HepG2 (cell line): ENCODE results near the gene HLF. TPM values are rescaled to one million over a fixed set of nuclear protein-coding genes. Genes with fewer than 3 reads are reported as not detected.

Experiments
- ATAC-seq: fragments of 200-7000 bp; cut with Tn5 transposase; 3 replicates; pipeline ENCODE4 v1.9.1; 2020; ENCODE audit warnings: mild to moderate bottlenecking, moderate library complexity
- BruUV-seq: library from RNA; stranded (reverse); fragments of 400-500 nt; replicated peaks from 2 replicates; lab custom pipeline; 2021; lab: Mats Ljungman, UMichigan
- CTCF ChIA-PET: fragments of 300-600 bp; formaldehyde crosslinking; extraction: SDS; loops from one replicate; lab custom pipeline; 2021; ENCODE audit warnings: low total read pairs, inconsistent platforms, low intra/inter-chr PET ratio; lab: Yijun Ruan, JAX
- POLR2A ChIA-PET: fragments of 350-600 bp; sonication (Branson Sonifier 250); formaldehyde crosslinking; loops from one replicate; lab custom pipeline; 2020; ENCODE audit warnings: antibody characterized with exemption, inconsistent platforms; lab: Yijun Ruan, JAX
- DNase-seq: peaks from one replicate; pipeline ENCODE4 v3.0.0-alpha.2; 2015; ENCODE audit warnings: low spot score
- FAIRE-seq: peaks from 3 replicates; lab custom pipeline; 2011; peaks lifted over from hg19 to GRCh38; lab: Jason Lieb, UNC
- H2AFZ ChIP-seq: one replicate; pipeline ENCODE4 v1.6.1; 2011; ENCODE audit warnings: low read length, inconsistent platforms
- H3K27ac ChIP-seq: fragments of 300-600 bp; 3 replicates; pipeline ENCODE4 v1.8.0; 2011; ENCODE audit warnings: mixed run types, mild to moderate bottlenecking, mixed read lengths, low read length, inconsistent platforms; ENCODE audit not compliant: insufficient read depth; ENCODE audit errors: extremely low read length
- H3K27me3 ChIP-seq, 2 experiments: fragments of 200-600 bp in 1 of 2; 2 replicates in 1 of 2; 3 replicates in 1 of 2; pipeline versions ENCODE4 v1.6.0 to v1.8.0; 2011; ENCODE audit warnings: low read length in 2 of 2, mild to moderate bottlenecking in 2 of 2, moderate library complexity in 2 of 2, inconsistent platforms in 1 of 2; ENCODE audit not compliant: insufficient read depth in 2 of 2, control insufficient read depth in 1 of 2
- H3K36me3 ChIP-seq, 2 experiments: fragments of 200-600 bp in 1 of 2; replicated peaks in 1 of 2; 2 replicates in 1 of 2; 3 replicates in 1 of 2; pipeline versions ENCODE4 v1.5.1 to v1.8.0; 2011; ENCODE audit warnings: low read length in 2 of 2, inconsistent platforms in 1 of 2; ENCODE audit not compliant: insufficient read depth in 2 of 2, control insufficient read depth in 1 of 2
- H3K4me1 ChIP-seq: 2 replicates; pipeline ENCODE4 v1.5.1; 2012; ENCODE audit warnings: low read length, inconsistent platforms; ENCODE audit not compliant: insufficient read depth
- H3K4me2 ChIP-seq: 2 replicates; pipeline ENCODE4 v1.6.0; 2011; ENCODE audit warnings: low read depth, low read length, inconsistent platforms
- H3K4me3 ChIP-seq, 3 experiments: fragments of 200-600 bp in 1 of 3; sonication (generic), shearing (Covaris generic) in 1 of 3; replicated peaks in 1 of 3; 2 replicates each; pipeline ENCODE4 v1.5.1; 2011 to 2016; ENCODE audit warnings: low read length in 3 of 3, inconsistent platforms in 2 of 3, low read depth in 2 of 3, mild to moderate bottlenecking in 2 of 3, control low read depth in 1 of 3, mixed read lengths in 1 of 3; ENCODE audit not compliant: insufficient read depth in 1 of 3
- H3K79me2 ChIP-seq: one replicate; pipeline ENCODE4 v1.6.1; 2011; ENCODE audit warnings: low read length, inconsistent platforms; ENCODE audit not compliant: insufficient read depth
- H3K9ac ChIP-seq: 2 replicates; pipeline ENCODE4 v1.6.0; 2011; ENCODE audit warnings: mild to moderate bottlenecking, low read depth, low read length, inconsistent platforms; ENCODE audit not compliant: insufficient read depth
- H3K9me3 ChIP-seq: 2 replicates; pipeline ENCODE4 v1.5.1; 2012; ENCODE audit warnings: mild to moderate bottlenecking, low read length
- H4K20me1 ChIP-seq: 2 replicates; pipeline ENCODE4 v1.6.0; 2011; ENCODE audit warnings: inconsistent platforms, mild to moderate bottlenecking, low read length, moderate library complexity; ENCODE audit not compliant: insufficient read depth
- AGO2 ChIP-seq: fragments of 200-400 bp; formaldehyde crosslinking; optimal IDR thresholded peaks from 2 replicates; pipeline ENCODE3; 2017; ENCODE audit warnings: mild to moderate bottlenecking, low read depth, low read length, moderate library complexity
- DNMT1 ChIP-seq: sonication (generic); formaldehyde crosslinking; IDR thresholded peaks from 2 replicates; pipeline ENCODE4 v1.5.1; 2020; ENCODE audit warnings: mild to moderate bottlenecking, missing genetic modification reagents
- FOXC1 ChIP-seq: sonication (generic); formaldehyde crosslinking; IDR thresholded peaks from 2 replicates; pipeline ENCODE4 v1.8.0; 2022; ENCODE audit warnings: mild to moderate bottlenecking, missing genetic modification reagents, borderline replicate concordance
- FOXK2 ChIP-seq: fragments of 450-650 bp; IDR thresholded peaks from 2 replicates; pipeline ENCODE4 v1.6.1; 2016
- MIER3 ChIP-seq: IDR thresholded peaks from 2 replicates; pipeline ENCODE4 v1.6.1; 2016; ENCODE audit warnings: missing compliant biosample characterization, borderline replicate concordance
- RAD51 ChIP-seq: fragments of 450-650 bp; IDR thresholded peaks from 2 replicates; pipeline ENCODE4 v1.6.1; 2016; ENCODE audit warnings: borderline replicate concordance
- RBFOX2 ChIP-seq: fragments of 200-400 bp; formaldehyde crosslinking; IDR thresholded peaks from 2 replicates; pipeline ENCODE4 v1.6.1; 2017; ENCODE audit warnings: low read depth, mild to moderate bottlenecking, low read length
- REL ChIP-seq: sonication (generic); formaldehyde crosslinking; conservative IDR thresholded peaks from 2 replicates; pipeline ENCODE4 v1.8.0; 2022; ENCODE audit warnings: mild to moderate bottlenecking, missing genetic modification reagents, moderate library complexity
- RXRA ChIP-seq: sonication (generic); formaldehyde crosslinking; IDR thresholded peaks from 2 replicates; pipeline ENCODE4 v1.5.1; 2020; ENCODE audit warnings: missing genetic modification reagents
- RXRB ChIP-seq: IDR thresholded peaks from 2 replicates; pipeline ENCODE4 v1.6.1; 2016; ENCODE audit warnings: borderline replicate concordance, missing genetic modification reagents, missing compliant biosample characterization
- TOE1 ChIP-seq: sonication (generic); formaldehyde crosslinking; IDR thresholded peaks from 2 replicates; pipeline ENCODE4 v1.4.0; 2020; ENCODE audit warnings: mild to moderate bottlenecking, missing genetic modification reagents
- ZNF564 ChIP-seq: sonication (generic); formaldehyde crosslinking; IDR thresholded peaks from 2 replicates; pipeline ENCODE4 v1.8.1; 2023; ENCODE audit warnings: mild to moderate bottlenecking, missing genetic modification reagents
- ZNF740 ChIP-seq: sonication (generic); formaldehyde crosslinking; IDR thresholded peaks from 2 replicates; pipeline ENCODE4 v1.4.0; 2020; ENCODE audit warnings: missing genetic modification reagents
- ZSCAN20 ChIP-seq: sonication (generic); formaldehyde crosslinking; IDR thresholded peaks from 2 replicates; pipeline ENCODE4 v1.4.0; 2020; ENCODE audit warnings: missing genetic modification reagents, mild to moderate bottlenecking, borderline replicate concordance
- WGBS: methylation state at CpG from one replicate; pipeline ENCODE4 v1.1.6; 2017; ENCODE audit warnings: low lambda C conversion rate; 5-methylcytosine and 5-hydroxymethylcytosine counted together
- in situ Hi-C: cut with HindIII; loops from 2 replicates; pipeline ENCODE4 v1.10.0; 2017; ENCODE audit warnings: low pct_unique_long_range_greater_than_20kb; ENCODE audit not compliant: extremely low pct_ligation_motif_present
- intact Hi-C: fragments of 100-400 bp; cut with micrococcal nuclease; formaldehyde crosslinking; loops from one replicate; pipeline ENCODE4 v1.10.0; 2022; ENCODE audit not compliant: unreplicated experiment
- polyA plus RNA-seq, 8 experiments: library from polyadenylated mRNA; depleted of rRNA in 3 of 8; stranded (reverse) in 7 of 8; unstranded in 1 of 8; fragments of >200 nt; fragmentation: Illumina TruSeq in 4 of 8; extraction: Trizol in 4 of 8; gene quantifications; 2 replicates each; pipeline versions ENCODE4 v1.2.1 to v1.2.3, GENCODE V29; 2011 to 2016; ENCODE audit warnings: low read depth in 4 of 8, missing spikeins in 1 of 8, mixed read lengths in 1 of 8; ENCODE audit not compliant: insufficient read depth in 1 of 8
- total RNA-seq, 5 experiments: library from RNA; depleted of rRNA; stranded (reverse); fragments of >200 nt; fragmentation: Illumina TruSeq; extraction: Trizol; gene quantifications; 2 replicates each; pipeline ENCODE4 v1.2.3, GENCODE V29; 2016; ENCODE audit warnings: low read depth in 1 of 5
- TF ChIP-seq, protein P1 (sequence below): sonication (generic); formaldehyde crosslinking; IDR thresholded peaks from 2 replicates; pipeline ENCODE4 v1.4.0; 2020; ENCODE audit warnings: missing genetic modification reagents, borderline replicate concordance

The HLF gene
- total and polyA plus RNA-seq, 2 of the 13 experiments (the other 11 are each of a cell fraction or from before 2014, with no cell fraction given), result 202 to 346 TPM

DNA sequence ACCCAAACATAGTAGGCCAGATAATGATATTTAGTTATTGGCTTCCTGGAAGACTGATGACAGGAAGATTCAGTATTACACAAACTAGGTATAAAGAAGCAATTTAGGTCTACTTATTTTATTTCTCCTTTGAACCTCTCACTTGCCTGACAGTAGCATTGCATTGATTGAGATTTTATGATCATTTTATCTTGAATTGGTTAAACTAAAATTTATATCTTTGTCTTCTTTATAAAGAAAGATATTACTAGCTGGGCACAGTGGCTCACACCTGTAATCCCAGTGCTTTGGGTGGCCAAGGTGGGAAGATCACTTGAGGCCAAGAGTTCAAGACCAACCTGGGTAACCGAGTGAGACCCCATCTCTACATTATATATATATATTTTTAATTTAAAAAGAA, 14.4 kb downstream of the HLF start:
- DNase-seq, result no peak
- POLR2A ChIA-PET, result interaction anchor here (12.4 kb wide), 1 partner anchor 8 kb away, joined by 626 read pairs; the partner anchor contains the start of gene HLF
- intact Hi-C loops, result no loop called here
- TF ChIP-seq RXRB (CRISPR knock-in tag), result no peak
- no peak for TF ChIP-seq FOXC1 (CRISPR knock-in tag)
- TF ChIP-seq AGO2, result peak; percentile 54
- no peak for TF ChIP-seq ZNF564 (CRISPR knock-in tag)
- TF ChIP-seq RAD51, result no peak
- TF ChIP-seq DNMT1, result no peak
- no peak for TF ChIP-seq TOE1 (CRISPR knock-in tag)
- peak; percentile 71 for TF ChIP-seq RBFOX2
- no peak for TF ChIP-seq ZSCAN20 (CRISPR knock-in tag)
- no peak for TF ChIP-seq MIER3 (CRISPR knock-in tag)
- TF ChIP-seq ZNF740 (CRISPR knock-in tag), result no peak
- no peak for TF ChIP-seq FOXK2
- TF ChIP-seq, protein P1, sequence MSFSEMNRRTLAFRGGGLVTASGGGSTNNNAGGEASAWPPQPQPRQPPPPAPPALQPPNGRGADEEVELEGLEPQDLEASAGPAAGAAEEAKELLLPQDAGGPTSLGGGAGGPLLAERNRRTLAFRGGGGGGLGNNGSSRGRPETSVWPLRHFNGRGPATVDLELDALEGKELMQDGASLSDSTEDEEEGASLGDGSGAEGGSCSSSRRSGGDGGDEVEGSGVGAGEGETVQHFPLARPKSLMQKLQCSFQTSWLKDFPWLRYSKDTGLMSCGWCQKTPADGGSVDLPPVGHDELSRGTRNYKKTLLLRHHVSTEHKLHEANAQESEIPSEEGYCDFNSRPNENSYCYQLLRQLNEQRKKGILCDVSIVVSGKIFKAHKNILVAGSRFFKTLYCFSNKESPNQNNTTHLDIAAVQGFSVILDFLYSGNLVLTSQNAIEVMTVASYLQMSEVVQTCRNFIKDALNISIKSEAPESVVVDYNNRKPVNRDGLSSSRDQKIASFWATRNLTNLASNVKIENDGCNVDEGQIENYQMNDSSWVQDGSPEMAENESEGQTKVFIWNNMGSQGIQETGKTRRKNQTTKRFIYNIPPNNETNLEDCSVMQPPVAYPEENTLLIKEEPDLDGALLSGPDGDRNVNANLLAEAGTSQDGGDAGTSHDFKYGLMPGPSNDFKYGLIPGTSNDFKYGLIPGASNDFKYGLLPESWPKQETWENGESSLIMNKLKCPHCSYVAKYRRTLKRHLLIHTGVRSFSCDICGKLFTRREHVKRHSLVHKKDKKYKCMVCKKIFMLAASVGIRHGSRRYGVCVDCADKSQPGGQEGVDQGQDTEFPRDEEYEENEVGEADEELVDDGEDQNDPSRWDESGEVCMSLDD (CRISPR knock-in tag), result no peak
- no peak for TF ChIP-seq RXRA (CRISPR knock-in tag)
- TF ChIP-seq REL (CRISPR knock-in tag), result no peak
- TF ChIP-seq, all 625 proteins: peak for 2
- H3K27ac ChIP-seq, result peak overlapping the region; percentile 84
- peaks cover 17 to 83% of the 10 kb centered on the region in 2 experiments for H3K36me3 ChIP-seq
- ATAC-seq, result no peak
- no peak overlapping the region; a peak in 1 of 6 replicates for H3K4me3 ChIP-seq
- H3K9ac ChIP-seq, result no peak overlapping the region
- 63% methylated on average over 1 of the region's 1 CpG for WGBS
- BruUV-seq, result no TSS peak
- no peaks in the 10 kb centered on the region for H3K9me3 ChIP-seq
- H3K27me3 ChIP-seq, result no peaks in the 10 kb centered on the region
- H3K4me1 ChIP-seq, result peaks cover 99% of the 10 kb centered on the region
- H3K4me2 ChIP-seq, result peak overlapping the region; percentile 93
- H3K79me2 ChIP-seq, result peaks cover 100% of the 10 kb centered on the region
- no peak for FAIRE-seq
- CTCF ChIA-PET, result no interaction called here
- in situ Hi-C loops, result no loop called here
- no peak overlapping the region for H2AFZ ChIP-seq
- peaks cover 34% of the 10 kb centered on the region for H4K20me1 ChIP-seq
